GM21447 (cell line): ENCODE results near the gene CD82.

Experiments
- ATAC-seq: cut with Tn5 transposase; IDR thresholded peaks from one replicate; pipeline ENCODE4 v1.9.1; 2021; ENCODE audit not compliant: unreplicated experiment

The CD82 gene, protein sequence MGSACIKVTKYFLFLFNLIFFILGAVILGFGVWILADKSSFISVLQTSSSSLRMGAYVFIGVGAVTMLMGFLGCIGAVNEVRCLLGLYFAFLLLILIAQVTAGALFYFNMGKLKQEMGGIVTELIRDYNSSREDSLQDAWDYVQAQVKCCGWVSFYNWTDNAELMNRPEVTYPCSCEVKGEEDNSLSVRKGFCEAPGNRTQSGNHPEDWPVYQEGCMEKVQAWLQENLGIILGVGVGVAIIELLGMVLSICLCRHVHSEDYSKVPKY

DNA sequence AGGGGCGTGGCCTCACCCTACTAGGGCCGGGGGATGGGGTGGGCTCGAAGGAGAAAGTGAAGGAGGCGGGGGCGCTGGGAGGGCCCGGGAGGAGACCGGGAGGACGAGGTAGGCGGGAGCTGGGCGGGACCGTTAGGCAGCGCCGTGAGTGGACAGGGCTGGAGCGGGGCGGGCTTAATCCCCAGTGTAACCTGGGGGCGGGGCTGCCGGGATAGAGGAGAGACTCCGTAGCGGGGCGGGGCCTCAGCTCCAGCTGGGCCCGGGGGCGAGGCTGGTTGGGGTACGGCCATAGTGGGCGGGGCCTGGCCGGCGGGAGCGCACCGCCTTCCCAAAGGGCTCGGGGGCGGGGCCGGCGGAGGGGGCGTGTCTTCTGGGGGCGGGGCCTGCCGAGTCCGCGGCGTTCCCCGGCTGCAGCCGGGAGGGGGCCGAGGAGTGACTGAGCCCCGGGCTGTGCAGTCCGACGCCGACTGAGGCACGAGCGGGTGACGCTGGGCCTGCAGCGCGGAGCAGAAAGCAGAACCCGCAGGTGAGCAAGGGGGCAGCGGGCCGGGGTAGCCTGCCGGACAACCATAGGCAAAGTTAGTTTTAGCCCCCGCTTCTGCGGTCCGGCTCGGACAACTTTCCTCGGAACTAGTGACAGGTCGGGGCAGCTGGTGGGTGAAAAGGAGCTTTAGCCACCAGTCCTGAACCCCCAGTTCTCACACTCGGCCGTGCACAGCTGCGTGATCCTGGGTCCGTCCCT, at the start of gene CD82:
CD82 (plus strand) TSS at position 453 of the 742 bp plus-strand sequence. CDS start 29,000 bp downstream, outside the sequence.
- peak; percentile 68 for ATAC-seq

DNA sequence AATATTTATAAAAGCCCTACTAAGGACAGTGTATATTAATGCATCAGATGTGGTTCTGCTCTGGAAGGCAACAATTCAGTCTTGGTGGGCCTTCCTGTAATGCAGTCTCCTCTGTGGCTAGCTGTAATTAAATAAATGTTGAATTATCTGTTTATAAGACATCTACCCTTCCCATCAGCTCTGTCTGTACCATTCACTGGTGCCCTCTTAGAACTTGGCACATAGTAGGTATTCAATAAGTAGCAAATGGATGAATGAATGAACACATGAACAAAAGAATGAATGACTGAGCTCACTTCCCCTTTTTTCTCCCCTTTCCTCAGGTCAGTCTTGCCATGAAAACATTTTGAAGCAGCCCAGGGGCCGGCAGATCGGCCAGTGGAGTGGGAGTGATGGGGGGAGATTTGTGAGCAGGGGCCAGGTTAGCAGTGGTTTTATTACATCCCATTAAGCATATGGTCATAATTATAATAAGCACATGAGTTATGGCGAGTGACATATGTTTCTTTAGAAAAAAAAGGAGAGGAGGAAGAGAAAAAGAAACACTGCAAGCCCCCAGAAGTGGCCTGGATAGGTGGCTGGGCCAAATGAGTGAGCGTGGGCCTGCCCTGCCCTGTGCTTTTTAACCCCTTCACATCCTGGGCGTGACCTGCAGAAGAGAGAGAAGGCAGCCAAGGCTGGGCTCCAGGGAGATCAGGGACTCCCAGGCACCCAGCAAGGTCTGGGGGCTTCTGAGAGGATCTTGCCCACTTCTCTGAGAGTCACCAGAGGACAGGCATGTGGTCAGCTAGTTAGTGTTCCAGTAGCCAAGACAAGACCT, 48.6 kb upstream of the CD82 start:
- ATAC-seq: no peak

GRCh38 chr11:44517541-44517940, 47.9 kb upstream of the CD82 start:
- no peak for ATAC-seq

DNA sequence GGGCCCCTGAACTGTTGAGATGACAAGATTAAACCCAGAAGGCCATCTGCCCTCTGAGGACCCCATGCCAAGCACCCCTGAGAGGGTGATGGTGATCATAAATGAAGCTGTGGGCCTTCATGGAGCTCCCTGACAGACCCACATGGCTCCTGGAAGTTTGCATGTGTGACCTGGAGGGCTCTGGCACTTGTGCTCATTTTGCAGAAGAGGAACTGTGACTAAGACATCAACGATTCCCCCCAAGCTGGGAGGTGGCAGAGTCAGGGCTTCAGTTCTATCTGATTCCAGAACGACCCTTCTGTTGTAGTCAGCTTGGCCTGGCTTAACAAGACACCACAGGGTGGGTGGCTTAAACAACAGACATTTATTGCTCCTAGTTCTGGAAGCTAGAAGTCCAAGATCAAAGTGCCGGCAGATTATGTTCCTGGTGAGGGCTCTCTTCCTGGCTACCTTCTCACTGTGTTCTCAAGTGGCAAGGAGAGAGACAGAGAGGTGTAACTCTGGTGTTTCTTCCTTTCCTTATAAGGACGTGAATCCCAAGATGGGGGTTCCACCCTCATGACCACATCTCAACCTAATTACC, 46.4 kb upstream of the CD82 start:
- no peak for ATAC-seq

- ATAC-seq: no peak
Measured at GRCh38 chr11:44519989-44520737, 45.3 kb upstream of the CD82 start.

- ATAC-seq: no peak
Measured at GRCh38 chr11:44521148-44521547, 44.3 kb upstream of the CD82 start.

DNA sequence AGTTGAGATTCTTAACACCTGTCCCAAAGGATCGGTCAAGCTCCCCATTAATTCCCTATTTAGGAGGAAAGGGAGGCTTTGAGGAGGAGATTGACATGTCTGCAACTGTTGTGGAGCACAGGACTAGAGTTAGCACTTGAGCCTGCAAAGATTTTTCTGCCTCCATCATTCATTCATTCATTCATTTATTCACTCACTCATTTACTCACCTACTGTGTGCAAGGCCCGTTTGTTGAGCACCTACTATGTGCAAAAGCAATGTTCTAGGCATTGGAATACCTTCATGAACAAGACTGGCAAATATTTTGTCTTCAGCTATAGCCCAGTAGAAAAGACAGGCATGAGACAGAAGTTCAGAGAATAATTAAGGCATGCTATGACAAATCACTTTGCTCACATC, 43.2 kb upstream of the CD82 start:
- ATAC-seq: no peak

DNA sequence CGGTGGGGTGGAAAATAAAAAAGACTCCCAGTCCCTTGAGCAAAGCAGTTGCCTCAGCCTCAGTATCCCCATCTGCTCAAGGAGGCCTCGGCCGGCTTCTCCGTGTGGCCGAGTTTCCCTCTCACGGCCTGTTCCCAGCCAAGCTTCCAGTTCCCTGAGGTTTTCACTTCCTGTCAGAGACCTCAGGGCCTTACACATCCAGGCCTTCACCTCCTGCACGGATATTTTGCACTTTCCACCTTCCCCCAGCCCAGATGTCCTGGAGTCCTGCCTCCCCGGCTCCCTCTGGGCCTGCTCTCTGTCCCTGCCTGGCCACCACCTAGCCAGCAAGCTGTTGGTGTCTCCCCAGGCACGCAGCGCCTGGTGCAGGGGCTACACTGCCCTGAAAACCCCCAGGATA, 41.1 kb upstream of the CD82 start:
- ATAC-seq: no peak

DNA sequence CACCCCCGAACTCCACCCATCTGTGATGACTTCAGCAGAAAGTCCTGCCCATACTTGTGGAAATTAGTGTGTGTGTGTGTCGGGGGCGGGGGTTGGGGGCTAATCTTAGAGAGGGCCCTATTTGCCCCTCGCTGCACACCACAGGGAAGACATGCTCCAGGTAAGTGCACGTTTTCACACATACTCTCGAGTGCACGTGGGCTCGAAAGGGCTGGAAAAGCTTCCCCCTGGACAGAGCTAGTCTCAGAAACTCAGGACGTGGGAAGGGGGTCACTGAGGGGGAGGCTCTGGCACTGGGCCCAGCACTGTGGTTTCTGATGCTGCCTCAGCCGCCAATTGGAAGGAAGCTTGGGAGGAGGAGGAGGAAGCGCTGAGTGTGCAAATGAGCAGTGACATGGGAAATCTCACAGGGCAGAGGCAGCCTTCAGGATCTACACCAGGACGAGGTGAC, 40.7 kb upstream of the CD82 start:
- no peak for ATAC-seq

- ATAC-seq: no peak
Measured at GRCh38 chr11:44525473-44526252, 39.8 kb upstream of the CD82 start.

- ATAC-seq: no peak
Measured at GRCh38 chr11:44526438-44526837, 39.0 kb upstream of the CD82 start.

DNA sequence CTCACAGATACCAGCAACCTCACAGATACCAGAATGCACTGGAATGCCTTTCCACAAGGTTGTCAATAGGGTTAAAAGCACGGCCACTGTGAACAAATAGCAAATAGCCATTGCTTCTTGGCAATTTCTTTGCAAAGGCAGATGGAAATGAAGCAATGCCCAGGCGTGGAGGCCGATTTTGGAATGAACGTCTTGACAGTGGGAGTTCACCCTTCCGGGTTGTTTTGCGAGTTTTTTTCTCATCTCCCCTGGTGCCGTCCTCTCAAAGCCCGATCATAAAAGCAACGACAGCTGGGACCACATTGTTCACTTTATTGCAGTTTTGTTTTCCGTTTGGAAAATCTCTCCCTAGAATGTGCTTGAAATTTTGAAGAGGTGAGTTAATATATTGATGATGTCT, 38.0 kb upstream of the CD82 start:
- ATAC-seq: no peak

DNA sequence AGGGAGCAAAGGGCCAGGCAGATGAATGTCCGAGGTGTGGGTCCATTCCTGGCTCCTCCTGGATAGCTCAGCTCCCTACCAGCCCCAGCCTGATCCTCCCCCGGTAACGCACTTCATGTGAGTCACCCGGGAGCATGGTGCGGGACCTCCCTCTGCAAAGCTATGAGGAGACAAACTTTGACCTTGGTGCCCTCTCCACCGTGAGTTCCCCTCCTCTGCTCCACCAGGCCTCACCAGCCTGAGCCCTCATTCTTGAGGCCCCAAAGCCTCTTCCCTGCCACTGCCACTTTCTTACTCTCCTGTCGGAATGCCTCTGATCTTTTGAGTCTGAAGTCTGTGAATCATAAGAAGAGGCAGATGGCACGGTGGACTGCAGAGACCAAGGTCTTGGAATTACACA, 37.4 kb upstream of the CD82 start:
- no peak for ATAC-seq

DNA sequence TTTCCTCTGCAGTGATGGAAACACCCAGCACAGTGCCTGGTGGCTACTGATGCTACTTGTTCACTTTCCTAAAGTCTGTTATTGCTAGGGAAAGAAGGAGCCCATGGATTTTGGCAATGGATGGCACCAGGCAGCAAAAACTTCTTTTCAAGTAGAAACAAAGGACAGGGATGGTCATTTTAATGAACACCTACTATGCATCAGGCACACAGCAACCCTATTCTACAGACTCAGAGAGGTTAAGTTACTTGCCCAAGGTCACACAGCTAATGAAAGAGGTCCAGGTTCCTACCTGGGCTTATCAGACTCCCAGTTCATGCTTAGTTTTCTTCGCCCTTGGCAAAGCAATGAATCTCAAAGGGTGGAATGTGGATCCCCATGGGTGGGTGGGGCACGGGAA, 36.9 kb upstream of the CD82 start:
- no peak for ATAC-seq

GRCh38 chr11:44529895-44530412, 35.5 kb upstream of the CD82 start:
- ATAC-seq: no peak

GRCh38 chr11:44530413-44531115, 34.9 kb upstream of the CD82 start:
- no peak for ATAC-seq

DNA sequence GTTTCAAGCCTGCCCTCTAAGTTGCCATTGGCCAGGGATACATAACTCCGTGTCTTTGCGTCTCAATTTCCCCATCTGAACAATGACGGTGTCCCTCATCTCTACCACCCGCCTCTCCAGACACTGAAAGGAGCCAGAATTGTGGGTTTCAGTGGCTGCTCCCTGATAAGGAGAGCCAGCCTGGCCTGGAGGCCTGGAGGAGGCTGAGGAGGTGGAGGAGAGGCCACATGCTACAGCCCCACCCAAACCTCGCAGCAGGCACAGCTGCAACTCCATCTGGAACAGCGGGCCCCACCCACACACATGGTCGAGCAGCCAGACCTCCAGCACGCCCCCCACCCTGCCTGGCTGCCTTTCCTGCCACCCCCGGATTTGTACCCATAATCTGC, 34.4 kb upstream of the CD82 start:
- ATAC-seq: no peak

DNA sequence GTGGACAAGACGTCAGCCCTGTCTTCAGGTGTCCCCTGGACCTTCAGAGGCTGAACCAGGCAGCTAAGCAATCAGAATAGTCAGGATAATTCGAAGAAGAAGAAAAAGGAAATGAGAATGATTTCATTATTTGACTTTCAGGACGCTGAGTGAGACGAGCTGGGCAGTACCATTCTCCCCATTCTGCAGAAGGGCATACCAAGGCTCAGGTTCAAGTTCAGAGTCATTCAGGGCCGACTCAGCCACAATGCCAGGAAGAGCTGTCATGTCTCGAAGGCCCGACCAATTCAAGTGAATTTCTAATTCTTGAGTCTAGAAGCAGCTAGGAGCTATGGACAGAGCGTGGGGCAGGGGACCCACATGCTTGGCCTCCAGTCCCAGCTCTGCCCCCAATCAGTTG, 33.8 kb upstream of the CD82 start:
- ATAC-seq: no peak

GRCh38 chr11:44532809-44533208, 32.7 kb upstream of the CD82 start:
- ATAC-seq: peak; percentile 58
